ENCODE results near the gene TREML4.
"Not testable (repeated sequence)": the region's sequence is repeated elsewhere in the genome, so short reads cannot be mapped to it uniquely, and the experiment has no call there.

DNA sequence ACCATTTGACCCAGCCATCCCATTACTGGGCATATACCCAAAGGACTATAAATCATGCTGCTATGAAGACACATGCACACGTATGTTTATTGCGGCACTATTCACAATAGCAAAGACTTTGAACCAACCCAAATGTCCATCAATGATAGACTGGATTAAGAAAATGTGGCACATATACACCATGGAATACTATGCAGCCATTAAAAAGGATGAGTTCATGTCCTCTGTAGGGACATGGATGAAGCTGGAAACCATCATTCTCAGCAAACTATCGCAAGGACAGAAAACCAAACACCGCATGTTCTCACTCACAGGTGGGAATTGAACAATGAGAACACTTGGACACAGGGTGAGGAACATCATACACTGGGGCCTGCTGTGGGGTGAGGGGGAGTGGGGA, 18.4 kb downstream of the TREML4 start:
- TF ChIP-seq, protein P1, sequence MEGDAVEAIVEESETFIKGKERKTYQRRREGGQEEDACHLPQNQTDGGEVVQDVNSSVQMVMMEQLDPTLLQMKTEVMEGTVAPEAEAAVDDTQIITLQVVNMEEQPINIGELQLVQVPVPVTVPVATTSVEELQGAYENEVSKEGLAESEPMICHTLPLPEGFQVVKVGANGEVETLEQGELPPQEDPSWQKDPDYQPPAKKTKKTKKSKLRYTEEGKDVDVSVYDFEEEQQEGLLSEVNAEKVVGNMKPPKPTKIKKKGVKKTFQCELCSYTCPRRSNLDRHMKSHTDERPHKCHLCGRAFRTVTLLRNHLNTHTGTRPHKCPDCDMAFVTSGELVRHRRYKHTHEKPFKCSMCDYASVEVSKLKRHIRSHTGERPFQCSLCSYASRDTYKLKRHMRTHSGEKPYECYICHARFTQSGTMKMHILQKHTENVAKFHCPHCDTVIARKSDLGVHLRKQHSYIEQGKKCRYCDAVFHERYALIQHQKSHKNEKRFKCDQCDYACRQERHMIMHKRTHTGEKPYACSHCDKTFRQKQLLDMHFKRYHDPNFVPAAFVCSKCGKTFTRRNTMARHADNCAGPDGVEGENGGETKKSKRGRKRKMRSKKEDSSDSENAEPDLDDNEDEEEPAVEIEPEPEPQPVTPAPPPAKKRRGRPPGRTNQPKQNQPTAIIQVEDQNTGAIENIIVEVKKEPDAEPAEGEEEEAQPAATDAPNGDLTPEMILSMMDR (IDR thresholded peaks at IDR 0.05; ENCODE audit: insufficient read depth, low read length) = not testable (repeated sequence)
- TF ChIP-seq POLR2AphosphoS5 (IDR thresholded peaks at IDR 0.05; ENCODE audit: low read depth) = not testable (repeated sequence)
- TF ChIP-seq, protein P2, sequence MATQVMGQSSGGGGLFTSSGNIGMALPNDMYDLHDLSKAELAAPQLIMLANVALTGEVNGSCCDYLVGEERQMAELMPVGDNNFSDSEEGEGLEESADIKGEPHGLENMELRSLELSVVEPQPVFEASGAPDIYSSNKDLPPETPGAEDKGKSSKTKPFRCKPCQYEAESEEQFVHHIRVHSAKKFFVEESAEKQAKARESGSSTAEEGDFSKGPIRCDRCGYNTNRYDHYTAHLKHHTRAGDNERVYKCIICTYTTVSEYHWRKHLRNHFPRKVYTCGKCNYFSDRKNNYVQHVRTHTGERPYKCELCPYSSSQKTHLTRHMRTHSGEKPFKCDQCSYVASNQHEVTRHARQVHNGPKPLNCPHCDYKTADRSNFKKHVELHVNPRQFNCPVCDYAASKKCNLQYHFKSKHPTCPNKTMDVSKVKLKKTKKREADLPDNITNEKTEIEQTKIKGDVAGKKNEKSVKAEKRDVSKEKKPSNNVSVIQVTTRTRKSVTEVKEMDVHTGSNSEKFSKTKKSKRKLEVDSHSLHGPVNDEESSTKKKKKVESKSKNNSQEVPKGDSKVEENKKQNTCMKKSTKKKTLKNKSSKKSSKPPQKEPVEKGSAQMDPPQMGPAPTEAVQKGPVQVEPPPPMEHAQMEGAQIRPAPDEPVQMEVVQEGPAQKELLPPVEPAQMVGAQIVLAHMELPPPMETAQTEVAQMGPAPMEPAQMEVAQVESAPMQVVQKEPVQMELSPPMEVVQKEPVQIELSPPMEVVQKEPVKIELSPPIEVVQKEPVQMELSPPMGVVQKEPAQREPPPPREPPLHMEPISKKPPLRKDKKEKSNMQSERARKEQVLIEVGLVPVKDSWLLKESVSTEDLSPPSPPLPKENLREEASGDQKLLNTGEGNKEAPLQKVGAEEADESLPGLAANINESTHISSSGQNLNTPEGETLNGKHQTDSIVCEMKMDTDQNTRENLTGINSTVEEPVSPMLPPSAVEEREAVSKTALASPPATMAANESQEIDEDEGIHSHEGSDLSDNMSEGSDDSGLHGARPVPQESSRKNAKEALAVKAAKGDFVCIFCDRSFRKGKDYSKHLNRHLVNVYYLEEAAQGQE (IDR thresholded peaks at IDR 0.05; ENCODE audit: insufficient replicate concordance, low read depth) = not testable (repeated sequence)

Data from HL-60 (cell line).